GF-D8 (cell line): ENCODE measurements around the gene LIPH.
A peak's percentile ranks its signal among the peaks of the same experiment; 100 is the strongest.

Experiments
- DNase-seq: peaks from one replicate; lab custom pipeline; 2025; lab: John Stamatoyannopoulos, UW

Gene LIPH

DNA sequence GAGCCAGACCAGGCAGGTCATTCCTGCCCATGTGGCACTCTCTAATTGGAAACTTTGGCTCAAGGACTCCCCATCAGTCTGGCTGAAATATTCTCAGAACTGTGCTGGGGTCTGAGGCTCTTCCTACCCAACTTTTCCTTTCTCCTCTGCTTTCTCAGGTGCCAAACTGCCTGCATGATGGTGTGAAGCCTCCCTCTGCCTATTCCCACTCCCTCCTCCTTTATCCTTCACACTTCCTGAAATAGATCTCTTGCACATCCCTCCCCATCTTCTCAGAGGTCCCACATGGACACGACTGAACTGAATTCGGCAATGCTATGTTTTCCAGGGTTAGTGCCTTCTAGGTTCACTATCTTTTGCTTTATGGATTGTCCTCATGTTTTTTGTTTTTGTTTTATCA lies 12.5 kb downstream of the LIPH start:
- DNase-seq, result no peak

GRCh38 chr3:185537369-185537970 lies 14.9 kb downstream of the LIPH start:
- peak; percentile 91 for DNase-seq

GRCh38 chr3:185534511-185534910 lies 17.9 kb downstream of the LIPH start:
- no peak for DNase-seq

DNA sequence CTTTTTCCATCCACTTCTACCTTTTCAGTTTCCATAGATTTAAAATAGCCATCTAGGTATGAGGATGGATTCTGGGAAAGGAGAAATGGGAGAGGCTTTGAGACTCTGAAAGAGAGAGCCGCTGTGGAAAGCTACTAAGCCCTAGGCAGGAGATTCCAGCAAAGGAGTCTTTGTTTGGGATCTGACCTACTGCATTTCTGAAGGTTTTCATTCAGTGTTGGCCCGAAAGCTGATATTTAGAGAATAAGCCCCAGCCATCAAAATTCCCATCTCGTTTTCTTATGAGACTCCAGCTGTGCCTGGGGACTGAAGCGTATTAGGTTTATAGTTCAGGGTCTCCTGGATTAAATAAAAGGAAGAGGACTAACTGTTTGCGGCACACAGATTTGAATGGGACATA lies 19.5 kb downstream of the LIPH start:
- no peak for DNase-seq

GRCh38 chr3:185530856-185531255 lies 21.5 kb downstream of the LIPH start:
- no peak for DNase-seq

DNA sequence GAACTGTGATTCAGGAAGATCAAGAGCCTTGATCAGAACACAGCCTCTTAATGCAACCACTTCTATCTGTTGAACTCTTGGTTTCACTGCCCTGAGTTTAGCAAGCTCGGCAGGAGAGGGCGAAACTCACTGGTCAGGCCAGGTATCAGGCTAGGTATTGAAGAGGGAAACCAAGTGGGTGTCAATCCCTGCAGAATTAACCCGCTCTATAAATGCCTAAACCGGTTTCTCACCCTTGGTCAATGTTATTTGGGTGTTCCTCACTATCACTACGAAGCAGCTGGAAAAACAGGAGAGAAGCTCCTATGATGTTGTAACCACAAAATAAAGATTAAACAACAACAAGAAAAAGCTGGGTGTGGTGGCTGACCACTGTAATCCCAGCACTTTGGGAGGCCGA lies 23.9 kb downstream of the LIPH start:
- no peak for DNase-seq

DNA sequence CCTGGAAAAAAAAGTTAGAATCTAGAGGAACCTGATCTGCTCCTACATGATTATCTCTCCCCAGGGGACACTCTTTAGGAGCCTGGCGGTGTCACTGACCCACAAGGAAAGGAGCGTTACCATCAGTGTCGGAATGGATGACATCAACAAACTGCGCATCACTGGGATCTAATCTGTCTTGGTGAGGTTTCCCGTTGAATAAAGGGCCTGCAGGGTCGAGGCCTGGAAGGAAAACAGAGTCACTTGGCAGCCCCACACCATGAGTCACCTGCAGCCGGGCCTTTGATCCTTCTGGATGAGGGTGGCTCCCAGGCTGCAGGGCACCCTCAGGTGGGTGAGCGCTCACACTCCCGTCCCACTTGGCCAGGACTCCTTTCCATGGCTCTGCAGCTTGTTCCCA lies 25.0 kb downstream of the LIPH start:
- no peak for DNase-seq

DNA sequence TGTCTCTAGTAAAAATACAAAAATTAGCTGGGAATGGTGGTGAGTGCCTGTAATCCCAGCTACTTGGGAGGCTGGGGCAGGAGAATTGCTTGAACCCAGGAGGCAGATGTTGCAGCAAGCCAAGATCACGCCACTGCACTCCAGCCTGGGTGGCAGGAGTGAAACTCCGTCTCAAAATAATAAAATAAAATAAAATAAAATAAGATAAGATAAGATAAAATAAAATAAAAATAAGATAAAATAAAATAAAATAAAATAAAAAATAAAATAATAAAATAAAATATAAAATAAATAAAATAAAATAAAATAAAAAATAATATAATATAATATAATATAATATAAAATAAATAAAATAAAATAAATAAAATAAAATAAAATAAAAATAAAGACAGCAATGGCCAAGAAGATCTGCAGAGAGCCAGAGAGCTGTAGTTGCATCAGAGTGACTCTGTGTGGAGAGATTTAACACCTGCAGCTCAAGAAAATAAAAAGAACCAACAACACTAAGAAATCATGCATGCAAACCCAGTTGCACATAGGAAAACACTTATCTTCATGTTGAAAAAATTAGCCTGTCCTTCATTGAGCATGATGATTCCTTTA lies 25.9 kb downstream of the LIPH start:
- DNase-seq, result no peak

GRCh38 chr3:185521349-185522138 lies 30.8 kb downstream of the LIPH start:
- DNase-seq, result no peak

GRCh38 chr3:185519021-185519420 lies 33.4 kb downstream of the LIPH start:
- no peak for DNase-seq

- DNase-seq, result no peak
These were observed 34.8 kb downstream of the LIPH start for GRCh38 chr3:185517387-185518130.

DNA sequence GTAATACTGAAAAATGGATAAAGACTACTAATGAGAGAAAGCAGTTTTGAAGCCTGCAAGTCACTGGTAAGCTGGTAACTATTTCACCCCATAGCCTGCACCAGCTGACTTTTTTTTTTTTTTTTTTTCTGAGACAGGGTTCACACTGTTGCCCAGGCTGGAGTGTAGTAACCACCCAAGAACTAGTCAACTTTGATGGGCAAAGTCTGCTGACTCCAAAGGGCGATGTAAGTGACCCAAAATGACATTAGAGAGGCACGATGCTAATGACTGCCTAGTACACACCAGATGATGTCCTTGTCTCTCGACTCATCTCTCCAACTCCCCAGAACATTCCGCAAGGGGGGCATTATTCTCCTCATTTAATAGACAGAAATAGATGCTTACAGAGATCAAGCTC lies 40.7 kb downstream of the LIPH start:
- DNase-seq, result no peak

GRCh38 chr3:185508335-185508991 lies 43.9 kb downstream of the LIPH start:
- DNase-seq, result no peak

GRCh38 chr3:185507883-185508282 lies 44.5 kb downstream of the LIPH start:
- no peak for DNase-seq

- no peak for DNase-seq
These were observed 47.8 kb downstream of the LIPH start for GRCh38 chr3:185504636-185505035.

DNA sequence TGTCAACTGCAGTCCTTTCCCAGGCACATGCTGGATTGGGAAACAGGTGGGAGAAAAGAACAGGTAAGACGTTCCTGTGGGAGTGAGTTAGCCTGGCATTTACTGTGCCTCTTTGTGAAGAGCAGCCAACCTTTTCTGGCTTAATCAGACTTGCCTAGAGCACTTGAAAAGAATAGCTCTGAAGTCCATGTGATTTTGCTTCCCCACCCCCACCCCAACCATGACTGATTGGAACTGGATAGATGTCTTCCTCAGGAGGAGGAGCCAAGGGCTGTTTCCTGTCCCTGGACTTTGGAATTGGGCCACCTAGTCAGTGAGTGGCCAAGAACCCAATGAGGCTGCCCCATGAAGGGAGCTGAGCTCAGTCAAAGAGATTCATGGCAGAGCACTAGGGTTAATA lies 48.9 kb downstream of the LIPH start:
- DNase-seq, result no peak

GRCh38 chr3:185502987-185503386 lies 49.4 kb downstream of the LIPH start:
- no peak for DNase-seq

DNA sequence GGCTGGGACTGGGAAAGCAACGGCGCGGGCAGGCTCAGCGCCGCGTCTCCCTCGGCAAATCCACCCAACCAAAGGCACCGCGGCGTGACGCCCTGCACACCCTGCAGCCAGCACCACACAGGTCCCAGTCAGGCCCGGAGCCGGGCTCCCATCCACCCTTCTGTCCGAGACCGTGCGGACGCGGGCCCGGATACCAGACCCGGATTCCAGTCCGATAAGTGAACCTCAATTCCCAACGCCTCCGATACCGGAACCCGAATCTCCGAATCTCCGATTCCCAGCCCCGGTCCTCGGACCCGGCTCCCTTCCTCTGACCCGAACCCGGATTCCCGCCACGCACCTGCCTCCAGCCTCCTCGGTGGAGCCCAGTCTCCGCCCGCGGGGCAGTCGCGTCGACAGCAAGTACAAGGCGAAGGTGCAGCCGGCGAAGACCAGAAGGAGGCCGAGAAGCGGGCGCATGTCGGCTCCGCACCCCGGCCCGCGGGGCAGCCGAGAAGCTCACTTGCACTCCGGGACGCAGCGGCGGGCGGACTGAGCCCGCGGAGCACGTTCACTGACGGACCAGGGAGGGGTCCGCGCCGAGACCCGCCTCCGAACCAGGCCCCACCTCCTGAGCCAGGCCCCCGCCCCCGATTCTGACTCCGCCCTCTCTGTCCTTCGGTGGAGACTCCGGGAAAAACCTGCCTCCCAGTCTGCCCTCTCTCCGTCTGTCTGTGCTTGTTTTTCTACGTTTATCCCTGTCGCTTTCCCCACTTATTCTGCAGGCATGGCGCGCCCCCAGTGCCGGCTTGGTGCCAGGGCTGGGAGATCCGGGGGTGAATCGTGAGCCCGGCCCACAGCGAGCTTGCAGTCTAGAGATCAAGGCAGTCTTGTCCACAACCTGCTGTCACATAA lies 53.6 kb downstream of the LIPH start, which contains the start of gene TMEM41A:
TMEM41A (minus strand) TSS at position 533 of the 894 bp plus-strand sequence; CDS start at position 459, 74 bp downstream.
- DNase-seq, result peak; percentile 71

- DNase-seq, result no peak
These were observed 62.1 kb downstream of the LIPH start for GRCh38 chr3:185490241-185490640.

GRCh38 chr3:185489462-185489861 lies 62.9 kb downstream of the LIPH start:
- no peak for DNase-seq

GRCh38 chr3:185488465-185488864 lies 63.9 kb downstream of the LIPH start:
- no peak for DNase-seq
